Right forelimb (tissue), 1 donor: Measurements from ENCODE around the gene CDCA3.
A peak's percentile ranks its signal among the peaks of the same experiment; 100 is the strongest.

Experiments
- DNase-seq: peaks from one replicate; pipeline ENCODE4 v3.0.0-alpha.2; 2018

The CDCA3 gene

GRCh38 chr12:6852651-6853354 is 1.7 kb upstream of the CDCA3 start:
- peak; percentile 63 for DNase-seq

GRCh38 chr12:6851921-6852650 is 1.0 kb upstream of the CDCA3 start, which contains the start of gene USP5:
TSS of gene USP5 (plus strand) at chr12:6852150. CDS start at chr12:6852180, 30 bp downstream.
- peak; percentile 99 for DNase-seq

GRCh38 chr12:6850796-6851152 is 312 bp downstream of the CDCA3 start:
- DNase-seq, result peak; percentile 56

- no peak for DNase-seq
Observed at GRCh38 chr12:6849976-6850560, 1.0 kb downstream of the CDCA3 start.

- DNase-seq, result no peak
Observed at GRCh38 chr12:6849427-6849826, 1.7 kb downstream of the CDCA3 start.

- DNase-seq, result no peak
Observed at GRCh38 chr12:6847676-6848075, 3.4 kb downstream of the CDCA3 start.

- no peak for DNase-seq
Observed at GRCh38 chr12:6846316-6846869, 4.7 kb downstream of the CDCA3 start.

- DNase-seq, result no peak
Observed at GRCh38 chr12:6845395-6845794, 5.7 kb downstream of the CDCA3 start.

GRCh38 chr12:6843118-6843902 is 7.8 kb downstream of the CDCA3 start:
- no peak for DNase-seq

GRCh38 chr12:6842075-6842474 is 9.0 kb downstream of the CDCA3 start:
- no peak for DNase-seq

GRCh38 chr12:6840761-6841515 is 10.1 kb downstream of the CDCA3 start, which contains the start of gene GNB3:
TSS of gene GNB3 (plus strand) at chr12:6840925. CDS start at chr12:6841288, 363 bp downstream.
- DNase-seq, result no peak

- no peak for DNase-seq
Observed at GRCh38 chr12:6840330-6840729, 10.8 kb downstream of the CDCA3 start.

GRCh38 chr12:6839482-6840201 is 11.4 kb downstream of the CDCA3 start:
- peak; percentile 54 for DNase-seq

GRCh38 chr12:6838854-6839253 is 12.2 kb downstream of the CDCA3 start:
- no peak for DNase-seq

- DNase-seq, result no peak
Observed at GRCh38 chr12:6837370-6838060, 13.6 kb downstream of the CDCA3 start.

- DNase-seq, result no peak
Observed at GRCh38 chr12:6836851-6837250, 14.2 kb downstream of the CDCA3 start.

GRCh38 chr12:6834873-6835272 is 16.2 kb downstream of the CDCA3 start:
- DNase-seq, result no peak

- DNase-seq, result no peak
Observed at GRCh38 chr12:6834254-6834653, 16.8 kb downstream of the CDCA3 start.

GRCh38 chr12:6833189-6833890 is 17.7 kb downstream of the CDCA3 start:
- no peak for DNase-seq

- DNase-seq, result no peak
Observed at GRCh38 chr12:6832125-6832524, 19.0 kb downstream of the CDCA3 start.
